ENCODE data around the gene GTF2F1.

The GTF2F1 gene

DNA sequence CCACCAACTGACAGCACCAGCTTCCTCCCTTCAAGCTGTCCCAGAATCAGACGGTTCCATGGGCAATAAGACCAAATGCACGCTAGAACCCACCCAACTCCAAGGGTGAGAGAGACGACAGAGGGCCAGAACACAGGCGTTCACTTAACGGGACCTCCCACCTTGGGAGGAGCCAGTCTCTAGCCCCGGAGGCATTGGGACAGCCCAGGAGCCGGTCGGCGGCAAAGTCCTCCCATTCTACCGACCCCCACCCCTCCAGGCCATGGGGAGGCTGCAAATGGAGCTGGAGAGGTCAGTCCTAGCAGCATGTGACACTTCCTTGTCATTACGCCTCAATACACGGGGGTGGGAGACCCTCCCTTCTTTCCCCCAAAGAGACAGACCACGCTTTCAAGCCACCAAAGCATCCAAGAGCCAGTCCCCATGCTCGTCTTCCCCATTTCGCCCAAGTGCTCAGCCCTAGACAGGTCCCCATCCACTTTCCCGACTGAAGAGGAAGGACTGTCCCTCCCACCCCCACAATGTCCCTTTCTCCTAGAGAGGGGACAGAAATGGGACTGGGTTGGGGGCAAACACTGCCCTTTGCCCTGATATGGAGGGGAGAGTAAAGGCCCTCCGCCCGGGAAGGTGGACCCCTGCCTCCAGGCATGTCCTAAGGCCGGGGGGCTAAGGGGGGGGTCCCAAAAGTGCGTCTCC is 30.7 kb upstream of the GTF2F1 start:
- peaks cover 3% of the 10 kb centered on the region; the same call in 1 of the 2 replicates for H3K36me3 ChIP-seq (ENCODE audit: low read length)
- H3K4me2 ChIP-seq (ENCODE audit: low read depth, low read length, poor library complexity, severe bottlenecking): peak overlapping the region; percentile 60
- H2AFZ ChIP-seq (ENCODE audit: low read depth, low read length, severe bottlenecking): no peak overlapping the region
- TF ChIP-seq EZH2phosphoT487 (conservative IDR thresholded peaks at IDR 0.05; ENCODE audit: low read length): no peak
- TF ChIP-seq CTCF (IDR thresholded peaks at IDR 0.05; ENCODE audit: insufficient read depth, low read length, poor library complexity, severe bottlenecking): no peak
- H3K4me3 ChIP-seq (ENCODE audit: insufficient read depth, low read length, poor library complexity, severe bottlenecking): peak overlapping the region; percentile 62
- no peaks in the 10 kb centered on the region for H3K9me3 ChIP-seq (ENCODE audit: insufficient read depth, low read length)
- no peaks in the 10 kb centered on the region for H3K9me2 ChIP-seq (replicated peaks; ENCODE audit: insufficient read depth, low read length)
- H3K79me2 ChIP-seq (ENCODE audit: insufficient read depth, low read length): peaks cover 49% of the 10 kb centered on the region
- no peaks in the 10 kb centered on the region; the same call in 1 of the 2 replicates for H3F3A ChIP-seq (ENCODE audit: insufficient read depth)
- H3K27me3 ChIP-seq (ENCODE audit: low read length): no peaks in the 10 kb centered on the region
- H3K9ac ChIP-seq (ENCODE audit: low read length): peak overlapping the region; percentile 81
- peaks cover 18% of the 10 kb centered on the region; the same call in 1 of the 2 replicates for H4K20me1 ChIP-seq (ENCODE audit: low read depth, low read length)
- peak overlapping the region; percentile 33 for H3K27ac ChIP-seq (ENCODE audit: low read depth, low read length)

GRCh38 chr19:6421075-6422014 is 28.4 kb upstream of the GTF2F1 start:
- Histone ChIP-seq H3K9ac (ENCODE audit: low read length) (no peak overlapping the region), H3K4me3 (ENCODE audit: insufficient read depth, low read length, poor library complexity, severe bottlenecking) (no peak overlapping the region), H3K27me3 (ENCODE audit: low read length) (no peaks in the 10 kb centered on the region), H3K9me2 (replicated peaks; ENCODE audit: insufficient read depth, low read length) (no peaks in the 10 kb centered on the region), H4K20me1 (ENCODE audit: low read depth, low read length) (peaks cover 18% of the 10 kb centered on the region; the same call in 1 of the 2 replicates), H2AFZ (ENCODE audit: low read depth, low read length, severe bottlenecking) (no peak overlapping the region), H3K79me2 (ENCODE audit: insufficient read depth, low read length) (peaks cover 49% of the 10 kb centered on the region), H3K4me2 (ENCODE audit: low read depth, low read length, poor library complexity, severe bottlenecking) (no peak overlapping the region), H3K36me3 (ENCODE audit: low read length) (peaks cover 3% of the 10 kb centered on the region; the same call in 1 of the 2 replicates), H3K27ac (ENCODE audit: low read depth, low read length) (no peak overlapping the region), H3K9me3 (ENCODE audit: insufficient read depth, low read length) (no peaks in the 10 kb centered on the region), H3F3A (ENCODE audit: insufficient read depth) (no peaks in the 10 kb centered on the region; the same call in 1 of the 2 replicates)
- TF ChIP-seq CTCF (IDR thresholded peaks at IDR 0.05; ENCODE audit: insufficient read depth, low read length, poor library complexity, severe bottlenecking) (no peak), EZH2phosphoT487 (conservative IDR thresholded peaks at IDR 0.05; ENCODE audit: low read length) (no peak)

DNA sequence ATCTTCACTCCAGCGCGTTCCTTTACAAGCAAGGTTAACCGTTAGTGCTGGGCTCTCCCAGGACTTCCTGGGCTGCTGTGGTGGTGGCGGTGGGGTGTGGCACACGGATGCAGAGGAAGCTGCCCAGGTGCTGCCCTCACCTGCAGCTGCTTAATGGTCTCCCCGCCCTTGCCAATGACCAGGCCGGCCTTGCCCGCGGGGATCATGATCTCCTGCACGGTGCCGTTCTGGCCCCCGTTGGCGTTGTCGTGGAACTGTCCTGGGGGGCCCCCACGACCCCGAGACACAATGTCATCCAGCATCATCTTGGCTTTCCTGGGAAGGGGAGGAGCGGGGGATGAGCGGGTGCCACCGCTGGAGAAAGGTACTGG is 25.6 kb upstream of the GTF2F1 start:
- no peak for TF ChIP-seq EZH2phosphoT487 (conservative IDR thresholded peaks at IDR 0.05; ENCODE audit: low read length)
- TF ChIP-seq CTCF (IDR thresholded peaks at IDR 0.05; ENCODE audit: insufficient read depth, low read length, poor library complexity, severe bottlenecking): no peak
- no peak overlapping the region for H2AFZ ChIP-seq (ENCODE audit: low read depth, low read length, severe bottlenecking)
- H3K4me2 ChIP-seq (ENCODE audit: low read depth, low read length, poor library complexity, severe bottlenecking): no peak overlapping the region
- H3K27me3 ChIP-seq (ENCODE audit: low read length): no peaks in the 10 kb centered on the region
- no peaks in the 10 kb centered on the region; the same call in none of the 2 replicates for H3F3A ChIP-seq (ENCODE audit: insufficient read depth)
- no peak overlapping the region for H3K27ac ChIP-seq (ENCODE audit: low read depth, low read length)
- no peaks in the 10 kb centered on the region for H3K9me2 ChIP-seq (replicated peaks; ENCODE audit: insufficient read depth, low read length)
- no peak overlapping the region for H3K4me3 ChIP-seq (ENCODE audit: insufficient read depth, low read length, poor library complexity, severe bottlenecking)
- H3K9me3 ChIP-seq (ENCODE audit: insufficient read depth, low read length): no peaks in the 10 kb centered on the region
- peaks cover 3% of the 10 kb centered on the region; the same call in 1 of the 2 replicates for H3K36me3 ChIP-seq (ENCODE audit: low read length)
- peaks cover 43% of the 10 kb centered on the region for H3K79me2 ChIP-seq (ENCODE audit: insufficient read depth, low read length)
- H4K20me1 ChIP-seq (ENCODE audit: low read depth, low read length): peaks cover 18% of the 10 kb centered on the region; the same call in 1 of the 2 replicates
- no peak overlapping the region for H3K9ac ChIP-seq (ENCODE audit: low read length)

Data from SU-DHL-6 (cell line).